GM10248 (cell line): ENCODE data around the gene EBF4.

Experiments
- CTCF ChIA-PET: fragments of 300-600 bp; sonication (Branson Sonifier 250); formaldehyde crosslinking; extraction: SDS; loops from one replicate; lab custom pipeline; 2021; ENCODE audit warnings: antibody characterized with exemption; lab: Yijun Ruan, JAX
- POLR2A ChIA-PET: fragments of 350-650 bp; sonication (Branson Sonifier 250); formaldehyde crosslinking; extraction: SDS; loops from one replicate; lab custom pipeline; 2020; ENCODE audit warnings: antibody characterized with exemption; lab: Yijun Ruan, JAX
- DNase-seq: peaks from one replicate; pipeline ENCODE4 v3.0.0; 2012; ENCODE audit errors: extremely low spot score
- CTCF ChIP-seq: IDR thresholded peaks from 2 replicates; pipeline ENCODE4 v1.5.1; 2012; ENCODE audit warnings: mild to moderate bottlenecking, low read depth; ENCODE audit errors: extremely low read depth, missing control alignments, control extremely low read depth

Gene EBF4

DNA sequence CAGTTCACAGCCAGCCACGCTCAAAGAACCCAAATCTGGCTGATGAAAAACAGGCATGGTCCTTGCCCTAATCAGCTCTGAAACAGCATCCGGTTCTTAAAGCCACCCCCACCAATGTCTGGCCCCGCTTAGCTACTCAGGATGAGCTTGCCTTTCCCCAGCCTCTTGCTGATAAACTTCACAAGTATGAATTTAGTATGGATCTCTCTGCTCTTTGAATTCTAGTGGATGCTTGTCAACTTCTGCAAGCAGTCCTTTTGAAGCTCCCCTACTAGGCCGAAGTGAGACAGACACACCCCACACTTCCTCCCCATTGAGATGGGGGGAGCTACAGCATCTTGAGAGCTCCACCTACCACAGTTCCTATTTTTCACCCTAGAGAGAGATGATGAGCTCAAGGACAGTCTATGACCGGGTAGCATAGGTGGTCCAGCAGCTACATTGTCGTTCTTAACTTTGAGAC lies 36.7 kb downstream of the EBF4 start:
- CTCF ChIA-PET: interaction anchor here (0.7 to 4.6 kb wide), 5 partner anchors 11 to 587 kb away, joined by 3 to 43 read pairs (median 4); no protein-coding TSS in a partner anchor
- POLR2A ChIA-PET: interaction anchor here (0.5 kb wide), 1 partner anchor 826 kb away, joined by 3 read pairs; no protein-coding TSS in a partner anchor
- DNase-seq: no peak
- no peak for TF ChIP-seq CTCF

GRCh38 chr20:2729791-2730190 lies 37.2 kb downstream of the EBF4 start:
- CTCF ChIA-PET: interaction anchor here (0.7 to 4.6 kb wide), 4 partner anchors 12 to 587 kb away, joined by 3 to 43 read pairs (median 6); no protein-coding TSS in a partner anchor
- POLR2A ChIA-PET: interaction anchor here (0.5 kb wide), 1 partner anchor 827 kb away, joined by 3 read pairs; no protein-coding TSS in a partner anchor
- no peak for TF ChIP-seq CTCF
- no peak for DNase-seq

- POLR2A ChIA-PET: no interaction called here
- no peak for TF ChIP-seq CTCF
- CTCF ChIA-PET: interaction anchor here (1.5 kb wide), 1 partner anchor 10 kb away, joined by 3 read pairs; no protein-coding TSS in a partner anchor
- no peak for DNase-seq
Observed at GRCh38 chr20:2734899-2735298, 42.3 kb downstream of the EBF4 start.

- no peak for TF ChIP-seq CTCF
- ChIA-PET POLR2A (no interaction called here), CTCF (interaction anchor here (1.5 kb wide), 1 partner anchor 12 kb away, joined by 3 read pairs; no protein-coding TSS in a partner anchor)
- no peak for DNase-seq
Observed at GRCh38 chr20:2736441-2736840, 43.9 kb downstream of the EBF4 start.

DNA sequence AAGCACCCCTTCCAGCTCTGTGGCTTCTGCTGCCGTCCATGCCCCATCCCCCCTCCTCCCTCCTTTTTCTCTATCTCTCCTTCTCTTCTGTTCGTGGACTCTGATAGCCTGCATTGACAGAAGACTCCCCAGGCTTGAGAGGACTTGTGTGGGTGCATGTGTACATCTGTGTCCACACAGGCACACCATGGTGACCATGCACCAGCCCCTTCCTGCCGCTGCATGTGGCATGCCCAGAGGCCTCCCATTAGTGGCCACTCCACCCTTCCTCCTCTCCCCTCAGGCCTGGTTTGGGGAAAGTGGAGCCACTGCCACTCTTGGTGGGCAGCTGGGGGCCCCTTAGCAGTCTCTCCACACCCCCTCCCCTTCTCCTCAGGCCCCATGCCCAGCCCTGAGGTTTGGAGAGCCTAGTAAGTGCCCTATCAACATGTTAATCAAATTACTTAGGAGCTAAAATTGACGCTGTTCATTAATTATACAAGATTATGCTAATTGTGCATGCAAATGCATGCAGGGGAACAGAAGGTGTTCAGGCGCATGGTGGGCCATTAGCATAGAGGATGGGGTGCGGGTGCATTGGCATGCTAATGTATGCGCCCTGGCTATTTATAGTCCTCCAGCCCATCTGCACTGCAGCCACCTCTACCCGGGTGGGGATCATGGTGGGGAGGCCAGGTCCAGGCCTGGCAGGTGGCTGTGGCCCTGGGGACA lies 45.9 kb downstream of the EBF4 start:
- no peak for TF ChIP-seq CTCF
- POLR2A ChIA-PET: no interaction called here
- CTCF ChIA-PET: no interaction called here
- no peak for DNase-seq

DNA sequence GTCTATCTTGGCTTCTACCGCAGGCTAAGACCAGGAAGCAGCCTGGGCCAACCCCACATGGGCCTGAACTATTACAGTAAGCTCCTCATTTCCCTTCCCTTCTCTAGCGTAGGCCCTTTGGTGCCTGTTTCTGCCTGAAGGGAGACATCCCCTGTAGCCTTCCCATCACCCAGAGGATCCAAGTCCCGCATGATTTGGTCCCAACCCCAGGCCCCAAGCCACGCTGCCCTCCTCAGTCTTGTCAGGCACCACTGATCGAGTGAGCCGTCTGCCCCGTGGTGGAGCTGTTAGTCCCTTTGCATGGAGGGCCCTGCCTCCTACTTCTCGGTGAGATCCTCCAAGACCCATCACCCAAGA lies 46.4 kb downstream of the EBF4 start:
- ChIA-PET POLR2A (no interaction called here), CTCF (no interaction called here)
- DNase-seq: no peak
- no peak for TF ChIP-seq CTCF
